ENCODE results near the gene SLC48A1.

The SLC48A1 gene

DNA sequence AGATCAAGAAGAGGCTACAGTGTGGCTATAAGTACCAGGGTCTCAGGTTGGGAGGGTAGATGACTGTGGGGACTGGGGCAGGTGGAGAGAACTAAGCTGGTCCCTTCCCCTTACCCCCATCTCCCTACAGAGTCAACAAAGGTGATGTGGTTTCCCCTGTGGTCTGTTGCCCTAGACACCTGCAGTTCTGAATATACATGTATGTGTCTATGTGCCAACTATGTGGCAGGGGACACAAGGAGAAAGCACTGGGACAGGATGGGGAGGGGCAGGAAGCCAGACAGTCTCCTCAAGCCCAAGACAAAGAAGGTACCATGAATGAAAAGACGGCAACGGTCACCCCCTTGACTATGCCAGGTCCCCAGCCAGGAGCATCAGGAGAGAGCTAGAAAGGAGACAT is 51.2 kb downstream of the SLC48A1 start:
- no peak for DNase-seq (ENCODE audit: low read depth in 2 of 2)

DNA sequence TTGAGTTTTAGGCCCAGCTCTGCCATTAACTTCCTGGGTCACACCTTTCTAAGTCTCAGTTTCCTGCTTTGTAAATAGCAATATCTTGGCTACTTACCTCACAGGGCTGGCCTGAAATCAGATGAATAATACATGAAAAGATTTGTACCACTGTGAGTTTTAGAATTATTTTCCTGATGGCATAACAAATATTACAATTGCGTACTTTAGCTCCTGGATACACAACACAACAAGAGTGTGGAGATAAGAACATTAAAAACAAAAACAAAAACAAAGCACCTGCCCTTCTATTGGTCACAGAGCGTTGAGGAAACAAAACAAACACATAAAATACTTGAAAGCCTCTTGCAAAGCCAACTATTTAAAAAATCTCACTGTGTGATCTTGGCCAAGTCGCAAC is 51.6 kb downstream of the SLC48A1 start:
- no peak for DNase-seq (ENCODE audit: low read depth in 2 of 2)

DNA sequence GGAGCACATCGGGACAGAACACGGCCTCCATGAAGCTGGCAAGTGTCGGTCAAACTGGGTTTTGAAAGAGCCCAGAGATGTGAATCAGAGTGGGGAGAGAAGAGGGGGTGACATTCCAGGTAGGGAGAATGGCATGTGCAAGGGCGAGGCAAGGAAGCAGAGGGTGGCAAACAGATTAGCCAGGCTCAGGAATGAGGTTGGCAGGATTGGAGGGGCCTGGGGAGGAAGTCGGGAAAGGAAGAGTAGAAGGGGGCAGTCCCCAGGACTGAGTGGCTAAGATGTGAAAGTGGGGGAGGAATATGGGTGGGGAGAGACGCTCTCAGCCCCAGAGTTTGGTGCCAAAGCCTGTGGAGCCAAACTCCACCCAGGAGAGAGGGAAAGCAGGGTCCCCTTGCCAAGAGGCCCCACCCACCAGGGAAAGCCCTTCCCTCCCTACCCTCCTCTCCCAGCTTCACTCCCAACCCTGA is 52.2 kb downstream of the SLC48A1 start:
- DNase-seq (ENCODE audit: low read depth in 2 of 2), result no peak

DNA sequence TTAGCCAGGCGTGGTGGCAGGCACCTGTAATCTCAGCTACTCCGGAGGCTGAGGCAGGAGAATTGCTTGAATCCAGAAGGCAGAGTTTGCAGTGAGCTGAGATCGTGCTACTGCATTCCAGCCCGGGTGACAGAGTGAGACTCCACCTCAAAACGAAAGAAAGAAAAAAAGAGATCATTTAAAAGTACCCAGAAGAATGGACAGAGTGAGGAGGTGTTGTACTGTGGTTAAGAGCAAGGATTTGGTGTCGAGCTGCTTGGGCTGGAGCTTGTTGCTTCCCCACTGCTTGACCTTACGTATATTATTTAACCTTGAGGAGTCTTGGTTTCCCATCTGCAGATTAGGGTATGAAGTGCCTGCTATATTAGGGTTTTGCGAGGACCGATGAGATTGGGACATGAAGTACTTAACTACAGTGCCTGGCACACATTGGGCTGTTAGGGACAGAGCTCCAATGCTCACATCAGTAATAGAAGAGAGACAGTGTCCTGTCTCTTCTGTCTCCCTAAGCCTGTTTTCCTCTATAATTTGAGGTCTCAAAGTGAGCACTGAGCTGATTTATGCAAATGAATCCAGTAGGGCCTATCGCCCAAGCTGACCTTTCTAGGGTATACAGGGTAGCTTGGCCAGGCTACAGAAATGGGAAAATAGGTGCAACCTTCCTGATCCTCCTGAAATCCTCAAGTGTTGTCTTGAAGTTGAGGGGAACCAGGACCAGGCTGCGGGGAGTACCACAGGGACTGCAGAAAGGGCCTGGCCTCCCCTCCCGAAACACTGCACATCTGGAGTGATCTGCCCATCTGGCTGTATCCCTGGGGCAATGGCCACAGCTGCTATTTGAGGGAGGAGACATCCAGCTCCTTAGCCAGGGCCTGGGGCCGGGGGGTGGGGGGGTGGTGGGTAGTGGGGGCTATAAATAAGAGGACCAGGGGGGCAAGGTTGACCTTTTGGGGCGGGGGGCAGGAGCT is 55.3 kb downstream of the SLC48A1 start:
- DNase-seq (ENCODE audit: low read depth in 2 of 2), result no peak

DNA sequence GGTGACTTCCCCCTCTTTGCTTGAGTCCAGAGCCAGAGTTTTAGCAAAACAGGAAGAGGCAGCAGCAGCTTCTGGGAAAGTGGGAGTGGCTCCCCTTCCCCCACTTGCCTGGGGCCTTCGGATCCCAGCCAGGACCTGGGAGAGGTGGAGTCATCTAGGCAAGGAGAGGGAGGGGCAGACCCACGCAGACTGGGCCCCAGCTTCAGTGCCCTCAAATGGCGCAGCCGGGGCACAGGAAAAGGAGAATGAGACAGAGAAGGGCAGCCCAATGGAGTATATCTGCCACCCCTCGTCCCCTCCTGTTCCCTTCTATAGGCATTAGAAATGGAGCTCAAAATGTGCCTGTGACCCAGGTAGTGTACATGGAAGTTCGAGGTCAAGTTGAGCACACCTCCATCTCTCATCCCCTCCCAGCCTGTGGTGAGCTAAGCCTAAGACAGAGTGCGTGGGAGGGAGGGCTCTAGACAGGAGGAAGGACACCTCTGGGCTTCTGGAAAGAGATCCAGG is 56.0 kb downstream of the SLC48A1 start:
- no peak for DNase-seq (ENCODE audit: low read depth in 2 of 2)

DNA sequence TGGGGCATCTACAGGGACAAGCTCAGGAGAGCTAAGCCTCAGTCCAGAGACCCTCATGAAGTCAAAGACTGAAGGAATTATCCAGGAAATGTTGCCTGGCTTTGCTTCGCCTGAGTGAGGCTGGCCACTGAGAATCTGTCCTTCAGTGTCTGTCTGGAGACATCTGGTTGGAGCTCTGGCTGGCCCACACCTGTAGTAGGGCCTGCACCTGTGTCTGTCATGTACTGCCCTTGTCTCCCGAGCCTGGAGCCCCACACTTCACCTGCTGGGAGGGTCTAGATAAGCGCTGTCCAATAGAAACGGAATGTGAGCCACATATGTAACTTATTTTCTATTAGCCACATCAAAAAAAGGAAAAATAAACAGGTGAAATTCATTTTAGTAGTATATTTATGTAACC is 56.5 kb downstream of the SLC48A1 start:
- DNase-seq (ENCODE audit: low read depth in 2 of 2), result no peak

Data from stimulated activated CD4-positive, alpha-beta T cell treated with anti-CD3 and anti-CD28 coated beads, Interleukin-15, amount 100 ng/mL, for 48 hours (primary cell).